ENCODE results near the gene ZFAND6.

Gene ZFAND6

DNA sequence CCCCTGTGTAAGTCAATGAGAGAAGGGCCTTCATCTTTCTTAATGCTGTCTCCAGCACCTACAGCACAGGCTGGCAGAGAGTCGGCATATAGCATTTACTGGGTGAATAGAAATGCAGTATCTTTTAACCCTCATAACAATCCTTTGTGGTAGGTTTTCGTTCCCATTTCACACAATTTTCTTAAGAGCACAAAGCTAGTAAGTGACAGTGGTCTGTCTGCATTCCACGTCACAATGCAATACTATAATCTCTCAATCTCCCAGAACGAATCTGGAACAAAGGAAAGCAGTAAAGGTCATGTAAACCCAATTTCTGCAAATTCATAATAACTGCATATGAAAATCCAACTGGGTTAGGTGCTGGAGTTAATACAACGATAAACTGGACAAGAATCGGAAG is 1.4 kb upstream of the ZFAND6 start:
- TF ChIP-seq, protein P1, sequence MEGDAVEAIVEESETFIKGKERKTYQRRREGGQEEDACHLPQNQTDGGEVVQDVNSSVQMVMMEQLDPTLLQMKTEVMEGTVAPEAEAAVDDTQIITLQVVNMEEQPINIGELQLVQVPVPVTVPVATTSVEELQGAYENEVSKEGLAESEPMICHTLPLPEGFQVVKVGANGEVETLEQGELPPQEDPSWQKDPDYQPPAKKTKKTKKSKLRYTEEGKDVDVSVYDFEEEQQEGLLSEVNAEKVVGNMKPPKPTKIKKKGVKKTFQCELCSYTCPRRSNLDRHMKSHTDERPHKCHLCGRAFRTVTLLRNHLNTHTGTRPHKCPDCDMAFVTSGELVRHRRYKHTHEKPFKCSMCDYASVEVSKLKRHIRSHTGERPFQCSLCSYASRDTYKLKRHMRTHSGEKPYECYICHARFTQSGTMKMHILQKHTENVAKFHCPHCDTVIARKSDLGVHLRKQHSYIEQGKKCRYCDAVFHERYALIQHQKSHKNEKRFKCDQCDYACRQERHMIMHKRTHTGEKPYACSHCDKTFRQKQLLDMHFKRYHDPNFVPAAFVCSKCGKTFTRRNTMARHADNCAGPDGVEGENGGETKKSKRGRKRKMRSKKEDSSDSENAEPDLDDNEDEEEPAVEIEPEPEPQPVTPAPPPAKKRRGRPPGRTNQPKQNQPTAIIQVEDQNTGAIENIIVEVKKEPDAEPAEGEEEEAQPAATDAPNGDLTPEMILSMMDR (IDR thresholded peaks at IDR 0.05; ENCODE audit: low read depth, low read length) = no peak
- H3K4me3 ChIP-seq (ENCODE audit: low read depth, low read length) = no peak overlapping the region

DNA sequence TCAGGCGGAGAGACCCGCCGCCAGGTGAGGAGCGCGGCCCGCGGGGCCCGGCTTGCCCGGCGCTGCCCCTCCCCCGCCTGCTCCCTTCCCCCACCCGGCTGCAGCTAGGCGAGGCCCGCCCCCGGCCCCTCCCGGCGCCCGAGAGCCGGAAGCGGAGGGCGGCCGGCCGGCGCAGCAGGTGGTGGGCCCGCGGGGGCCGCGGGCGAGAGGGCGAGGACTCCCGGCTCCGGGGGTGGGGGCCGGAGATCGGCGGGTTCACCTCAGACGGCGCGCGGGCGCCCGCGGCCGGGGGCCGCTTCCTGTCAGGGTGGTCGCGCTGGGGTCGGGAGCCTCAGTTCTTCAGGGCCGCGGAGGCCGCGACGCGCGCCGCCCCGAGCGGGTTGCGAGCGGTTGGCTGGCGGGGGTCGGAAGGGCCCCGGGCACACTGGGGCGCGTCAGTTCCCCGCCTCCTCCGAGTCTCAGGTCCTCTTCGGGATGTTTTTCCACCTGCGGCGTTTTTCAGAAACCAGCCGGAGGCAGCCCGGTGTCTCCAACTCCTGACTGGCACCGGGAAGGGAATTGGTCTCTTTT is 395 bp downstream of the ZFAND6 start:
- TF ChIP-seq, protein P1 (IDR thresholded peaks at IDR 0.05; ENCODE audit: low read depth, low read length) = no peak
- peak overlapping the region; percentile 70 for H3K4me3 ChIP-seq (ENCODE audit: low read depth, low read length)

DNA sequence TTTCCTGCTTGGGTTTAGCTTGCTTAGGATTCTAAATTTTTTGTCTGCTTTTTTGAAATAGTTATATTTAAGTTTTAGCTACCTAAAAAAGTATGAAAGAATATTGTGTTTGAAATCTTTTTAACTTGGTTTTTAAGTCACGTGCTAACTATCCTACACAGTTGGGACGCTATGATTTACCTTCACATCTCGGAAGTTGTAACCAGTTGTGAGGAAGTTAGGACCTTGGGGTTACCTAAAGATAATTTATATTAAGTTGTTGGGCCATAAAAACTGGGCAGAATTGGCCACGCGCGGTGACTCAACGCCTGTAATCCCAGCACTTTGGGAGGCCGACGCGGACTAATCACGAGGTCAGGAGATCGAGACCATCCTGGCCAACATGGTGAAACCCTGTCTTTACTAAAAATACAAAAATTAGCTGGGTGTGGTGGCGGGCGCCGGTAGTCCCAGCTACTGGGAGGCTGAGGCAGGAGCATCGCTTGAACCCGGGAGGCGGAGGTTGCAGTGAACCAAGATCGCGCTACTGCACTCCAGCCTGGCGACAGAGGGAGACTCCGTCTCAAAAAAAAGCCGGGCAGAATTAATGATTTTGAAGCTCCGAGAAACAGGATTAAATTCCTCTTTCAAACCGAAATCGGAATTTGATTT is 1.0 kb downstream of the ZFAND6 start:
- TF ChIP-seq, protein P1 (IDR thresholded peaks at IDR 0.05; ENCODE audit: low read depth, low read length) = no peak
- peak overlapping the region; percentile 70 for H3K4me3 ChIP-seq (ENCODE audit: low read depth, low read length)

DNA sequence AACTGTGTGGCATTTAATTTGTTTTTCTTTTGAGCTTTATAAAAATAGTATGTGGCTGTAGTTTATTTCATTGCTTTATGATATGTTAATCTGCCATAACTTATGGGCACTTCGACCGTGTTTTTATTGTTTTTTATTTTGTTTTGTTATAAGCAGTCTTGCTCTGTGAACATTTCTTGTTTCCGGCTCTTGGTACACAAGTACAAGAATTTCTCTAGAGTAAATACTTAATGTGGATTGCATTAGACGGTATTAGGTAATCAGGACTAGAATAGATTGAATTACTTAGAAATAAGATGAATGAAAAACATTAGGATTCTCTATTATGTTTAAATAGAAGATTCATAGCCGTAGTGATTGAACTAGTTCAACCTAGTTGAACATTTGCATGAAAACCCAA is 2.1 kb downstream of the ZFAND6 start:
- H3K4me3 ChIP-seq (ENCODE audit: low read depth, low read length) = peak overlapping the region; percentile 70
- TF ChIP-seq, protein P1 (IDR thresholded peaks at IDR 0.05; ENCODE audit: low read depth, low read length) = no peak

DNA sequence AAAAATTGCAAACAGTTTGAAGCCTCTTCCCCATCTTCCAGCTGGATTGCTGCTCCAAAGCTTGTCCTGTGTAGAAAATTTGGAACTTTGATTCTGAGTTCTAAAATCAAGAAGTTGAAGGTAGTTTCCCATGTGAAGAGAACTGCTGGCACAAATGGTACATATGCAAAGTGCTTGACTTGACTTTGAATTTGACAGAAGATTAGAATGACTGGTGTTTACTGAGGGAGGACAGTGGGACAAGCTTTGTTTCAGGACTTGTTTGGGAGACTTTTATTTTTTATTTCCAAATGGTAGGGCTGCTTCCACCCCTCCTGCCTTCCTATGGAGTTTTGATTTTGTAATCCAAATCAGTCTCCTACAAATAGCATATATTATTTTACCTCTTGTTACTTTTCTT is 7.4 kb downstream of the ZFAND6 start:
- no peak overlapping the region for H3K4me3 ChIP-seq (ENCODE audit: low read depth, low read length)
- TF ChIP-seq, protein P1 (IDR thresholded peaks at IDR 0.05; ENCODE audit: low read depth, low read length) = no peak

DNA sequence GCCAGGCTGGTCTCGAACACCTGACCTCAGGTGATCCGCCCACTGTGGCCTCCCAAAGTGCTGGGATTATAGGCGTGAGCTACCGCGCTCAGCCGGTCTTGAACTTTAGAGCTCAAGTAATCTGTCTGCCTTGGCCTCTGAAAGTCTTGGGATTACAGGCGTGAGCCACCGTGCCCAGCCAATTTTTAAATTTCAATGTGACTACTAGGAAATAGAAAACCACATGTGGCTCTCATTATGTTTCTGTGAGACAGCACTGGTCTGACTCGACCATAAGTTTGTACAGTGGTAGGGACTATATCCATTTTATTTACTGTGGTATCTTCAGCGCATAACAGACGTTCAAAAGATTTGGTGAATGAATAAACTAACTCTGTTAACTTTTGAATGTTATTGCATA is 9.1 kb downstream of the ZFAND6 start:
- no peak overlapping the region for H3K4me3 ChIP-seq (ENCODE audit: low read depth, low read length)
- TF ChIP-seq, protein P1 (IDR thresholded peaks at IDR 0.05; ENCODE audit: low read depth, low read length) = no peak

DNA sequence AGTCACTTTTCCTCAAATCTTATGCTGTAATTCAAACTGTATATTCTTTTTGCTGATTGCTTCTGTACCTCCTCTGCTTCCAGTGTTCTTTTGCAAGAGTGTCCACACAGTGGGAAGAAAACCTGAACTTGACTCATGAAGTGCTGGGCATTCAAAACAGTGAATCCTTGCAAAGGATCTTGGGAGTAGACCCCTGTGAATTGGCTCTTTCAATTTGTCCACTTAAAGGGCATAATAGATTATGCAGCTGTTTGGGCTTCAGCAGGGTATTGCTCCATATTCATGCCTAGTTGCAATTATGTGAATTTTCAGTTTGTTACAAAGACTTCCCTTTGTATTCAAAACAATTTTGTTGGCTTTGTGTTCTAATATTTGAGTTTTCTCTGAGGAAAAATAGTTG is 11.4 kb downstream of the ZFAND6 start:
- H3K4me3 ChIP-seq (ENCODE audit: low read depth, low read length) = no peak overlapping the region
- TF ChIP-seq, protein P1 (IDR thresholded peaks at IDR 0.05; ENCODE audit: low read depth, low read length) = no peak

Data from WI38 (cell line).